Frontal cortex (tissue), 4 donors: ENCODE results near the gene FADS1. TPM values are rescaled to one million over a fixed set of nuclear protein-coding genes. Genes with fewer than 3 reads are reported as not detected.

Experiments used
- DNase-seq, 2 donors: peaks; one replicate each; pipeline ENCODE4 v3.0.0; 2012; ENCODE audit warnings: low spot score in 2 of 2
- FAIRE-seq: peaks from 2 replicates; lab custom pipeline; 2012; peaks lifted over from hg19 to GRCh38; lab: Jason Lieb, UNC
- total RNA-seq: library from RNA; depleted of rRNA; stranded (reverse); fragments of >200 nt; gene quantifications from one replicate; pipeline ENCODE4 v1.2.3, GENCODE V29; 2014
- donor health status: control.
- donor health status: control.
- donor health status: control.

FADS1 gene
- total RNA-seq, 1 donor from 2014 or later, result 81.9 TPM

GRCh38 chr11:61828629-61829407 is 12.0 kb upstream of the FADS1 start:
- DNase-seq, result peak; percentile 54 to 59
- no peak for FAIRE-seq

GRCh38 chr11:61828379-61828628 is 11.5 kb upstream of the FADS1 start:
- no peak for DNase-seq

GRCh38 chr11:61827571-61828378 is 11.0 kb upstream of the FADS1 start, which contains the start of gene FADS2:
TSS of gene FADS2 (plus strand) at chr11:61828300. CDS start at chr11:61828391, 91 bp downstream.
- DNase-seq, result peak; percentile 86 to 87
- FAIRE-seq, result no peak

More at GRCh38 chr11:61828379-61828628, 11.5 kb upstream of the FADS1 start:
- FAIRE-seq, result no peak

- DNase-seq, result peak in 1 of 2 donors; percentile 22
- FAIRE-seq, result no peak
Observed at GRCh38 chr11:61826930-61827570, 10.2 kb upstream of the FADS1 start.

- DNase-seq (no peak), FAIRE-seq (no peak)
Observed at GRCh38 chr11:61820174-61820573, 3.4 kb upstream of the FADS1 start.

GRCh38 chr11:61817471-61818202 is 834 bp upstream of the FADS1 start:
- FAIRE-seq (no peak), DNase-seq (peak in 1 of 2 donors; percentile 19)

- FAIRE-seq (no peak), DNase-seq (peak; percentile 55 to 67)
Observed at GRCh38 chr11:61815790-61816735, 740 bp downstream of the FADS1 start.

- DNase-seq, result peak; percentile 95 to 97
- no peak for FAIRE-seq
Observed at GRCh38 chr11:61814958-61815789, 1.6 kb downstream of the FADS1 start.

GRCh38 chr11:61814247-61814957 is 2.4 kb downstream of the FADS1 start:
- DNase-seq, result peak in 1 of 2 donors; percentile 44
- FAIRE-seq, result no peak

GRCh38 chr11:61812736-61813411 is 3.9 kb downstream of the FADS1 start:
- DNase-seq (no peak), FAIRE-seq (no peak)

GRCh38 chr11:61811831-61812230 is 5.0 kb downstream of the FADS1 start:
- no peak for FAIRE-seq
- DNase-seq, result no peak

- DNase-seq (no peak), FAIRE-seq (no peak)
Observed at GRCh38 chr11:61810671-61811175, 6.1 kb downstream of the FADS1 start.

GRCh38 chr11:61806785-61807184 is 10.0 kb downstream of the FADS1 start:
- FAIRE-seq, result no peak
- no peak for DNase-seq

GRCh38 chr11:61805146-61805545 is 11.7 kb downstream of the FADS1 start:
- no peak for DNase-seq
- FAIRE-seq, result no peak

GRCh38 chr11:61803889-61804647 is 12.7 kb downstream of the FADS1 start:
- DNase-seq (no peak), FAIRE-seq (no peak)

- no peak for FAIRE-seq
- DNase-seq, result no peak
Observed at GRCh38 chr11:61802605-61803004, 14.2 kb downstream of the FADS1 start.
